Prostate gland (tissue), 2 donors: ENCODE data around the gene PPP1R12B.
"Not testable (repeated sequence)": the region's sequence is repeated elsewhere in the genome, so short reads cannot be mapped to it uniquely, and the experiment has no call there.

ENCODE experiments used
- POLR2A ChIP-seq: fragments of 450-650 bp; IDR thresholded peaks from one replicate; pipeline ENCODE4 v1.6.1; 2016; ENCODE audit warnings: antibody characterized with exemption, mild to moderate bottlenecking
- TF ChIP-seq, protein P1 (sequence below), 4 experiments: fragments of 200-600 bp in 2 of 4; fragments of 450-650 bp in 2 of 4; sonication (generic) in 2 of 4; IDR thresholded peaks; 1 replicate in 3 of 4; 2 replicates in 1 of 4; pipeline ENCODE4 v1.5.1; 2016 to 2019; ENCODE audit warnings: antibody characterized with exemption in 4 of 4, mild to moderate bottlenecking in 2 of 4, moderate library complexity in 2 of 4

- TF ChIP-seq, protein P1, sequence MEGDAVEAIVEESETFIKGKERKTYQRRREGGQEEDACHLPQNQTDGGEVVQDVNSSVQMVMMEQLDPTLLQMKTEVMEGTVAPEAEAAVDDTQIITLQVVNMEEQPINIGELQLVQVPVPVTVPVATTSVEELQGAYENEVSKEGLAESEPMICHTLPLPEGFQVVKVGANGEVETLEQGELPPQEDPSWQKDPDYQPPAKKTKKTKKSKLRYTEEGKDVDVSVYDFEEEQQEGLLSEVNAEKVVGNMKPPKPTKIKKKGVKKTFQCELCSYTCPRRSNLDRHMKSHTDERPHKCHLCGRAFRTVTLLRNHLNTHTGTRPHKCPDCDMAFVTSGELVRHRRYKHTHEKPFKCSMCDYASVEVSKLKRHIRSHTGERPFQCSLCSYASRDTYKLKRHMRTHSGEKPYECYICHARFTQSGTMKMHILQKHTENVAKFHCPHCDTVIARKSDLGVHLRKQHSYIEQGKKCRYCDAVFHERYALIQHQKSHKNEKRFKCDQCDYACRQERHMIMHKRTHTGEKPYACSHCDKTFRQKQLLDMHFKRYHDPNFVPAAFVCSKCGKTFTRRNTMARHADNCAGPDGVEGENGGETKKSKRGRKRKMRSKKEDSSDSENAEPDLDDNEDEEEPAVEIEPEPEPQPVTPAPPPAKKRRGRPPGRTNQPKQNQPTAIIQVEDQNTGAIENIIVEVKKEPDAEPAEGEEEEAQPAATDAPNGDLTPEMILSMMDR (IDR thresholded peaks at IDR 0.05): not testable (repeated sequence)
- not testable (repeated sequence) for TF ChIP-seq POLR2A
Measured at GRCh38 chr1:202553078-202553477, 204.6 kb downstream of the PPP1R12B start.
